ENCODE data around the gene NLRP11. TPM values are rescaled to one million over a fixed set of nuclear protein-coding genes. Genes with fewer than 3 reads are reported as not detected.
"Not testable (repeated sequence)": the region's sequence is repeated elsewhere in the genome, so short reads cannot be mapped to it uniquely, and the experiment has no call there.

NLRP11 gene
- total and polyA plus RNA-seq, 5 donors = not detected

DNA sequence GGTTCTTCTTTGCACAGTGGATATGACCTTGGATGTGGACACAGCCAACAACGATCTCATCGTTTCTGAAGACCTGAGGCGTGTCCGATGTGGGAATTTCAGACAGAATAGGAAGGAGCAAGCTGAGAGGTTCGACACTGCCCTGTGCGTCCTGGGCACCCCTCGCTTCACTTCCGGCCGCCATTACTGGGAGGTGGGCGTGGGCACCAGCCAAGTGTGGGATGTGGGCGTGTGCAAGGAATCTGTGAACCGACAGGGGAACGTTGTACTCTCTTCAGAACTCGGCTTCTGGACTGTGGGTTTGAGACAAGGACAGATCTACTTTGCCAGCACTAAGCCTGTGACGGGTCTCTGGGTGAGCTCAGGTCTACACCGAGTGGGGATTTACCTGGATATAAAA lies 53.5 kb downstream of the NLRP11 start:
- Histone ChIP-seq H3K27me3 (ENCODE audit: control insufficient read depth, insufficient read depth) (no peaks in the 10 kb centered on the region), H3K4me1 (ENCODE audit: control insufficient read depth, insufficient read depth, low read length) (no peaks in the 10 kb centered on the region), H3K9me3 (ENCODE audit: control insufficient read depth, low read length) (no peaks in the 10 kb centered on the region), H3K27ac (ENCODE audit: low read length) (no peak overlapping the region), H3K4me3 (ENCODE audit: low read length) (no peak overlapping the region)
- ATAC-seq (no peak), DNase-seq (no peak)
- intact Hi-C loops (cut with DNase I) = no loop called here
- 83% methylated on average over 16 of the region's 16 CpGs for WGBS

DNA sequence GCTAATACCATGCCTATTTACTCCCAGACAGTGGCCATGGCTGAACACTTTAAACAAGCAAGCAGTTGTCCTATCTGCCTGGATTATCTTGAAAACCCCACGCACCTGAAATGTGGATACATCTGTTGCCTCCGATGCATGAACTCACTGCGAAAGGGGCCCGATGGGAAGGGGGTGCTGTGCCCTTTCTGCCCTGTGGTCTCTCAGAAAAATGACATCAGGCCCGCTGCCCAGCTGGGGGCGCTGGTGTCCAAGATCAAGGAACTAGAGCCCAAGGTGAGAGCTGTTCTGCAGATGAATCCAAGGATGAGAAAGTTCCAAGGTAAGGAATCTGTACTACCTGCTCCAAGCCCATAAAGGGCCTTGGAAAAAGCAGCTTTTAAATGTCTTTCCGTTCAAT lies 54.3 kb downstream of the NLRP11 start:
- DNase-seq = no peak
- 27% methylated on average over 7 of the region's 7 CpGs for WGBS
- intact Hi-C loops (cut with DNase I) = no loop called here
- no peak overlapping the region for H3K4me3 ChIP-seq (ENCODE audit: low read length)
- H3K9me3 ChIP-seq (ENCODE audit: control insufficient read depth, low read length) = no peaks in the 10 kb centered on the region
- H3K27ac ChIP-seq (ENCODE audit: low read length) = no peak overlapping the region
- H3K4me1 ChIP-seq (ENCODE audit: control insufficient read depth, insufficient read depth, low read length) = no peaks in the 10 kb centered on the region
- no peak for ATAC-seq
- no peaks in the 10 kb centered on the region for H3K27me3 ChIP-seq (ENCODE audit: control insufficient read depth, insufficient read depth)

GRCh38 chr19:55769632-55770031 lies 62.2 kb downstream of the NLRP11 start:
- H3K9me3 ChIP-seq (ENCODE audit: control insufficient read depth, low read length); DNase-seq; intact Hi-C loops (cut with DNase I); H3K4me1 ChIP-seq (ENCODE audit: control insufficient read depth, insufficient read depth, low read length); ATAC-seq; H3K27ac ChIP-seq (ENCODE audit: low read length); H3K4me3 ChIP-seq (ENCODE audit: low read length); H3K27me3 ChIP-seq (ENCODE audit: control insufficient read depth, insufficient read depth): not testable (repeated sequence)
- WGBS = 21% methylated on average over 2 of the region's 3 CpGs

DNA sequence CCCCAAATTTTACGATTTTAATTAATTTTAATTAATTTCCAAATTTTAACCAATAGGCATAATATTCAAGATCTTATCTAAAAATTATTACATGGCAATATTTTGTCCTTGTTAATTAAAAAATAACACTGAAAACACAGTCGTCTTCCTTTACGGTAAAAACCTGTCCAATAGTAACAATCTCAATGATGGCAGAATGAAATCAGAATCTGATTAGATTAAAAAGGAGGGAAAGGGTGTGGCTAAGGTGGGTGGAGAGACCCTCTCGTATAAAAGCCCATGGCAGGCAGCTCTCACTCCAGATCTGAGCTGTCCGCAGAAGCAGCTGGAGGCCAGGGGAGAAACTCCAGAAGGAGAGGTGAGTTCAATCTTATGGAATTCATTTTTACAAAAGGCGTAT lies 63.0 kb downstream of the NLRP11 start, which contains the start of gene RFPL4AL1:
TSS of gene RFPL4AL1 (plus strand) at position 301 of the 400 bp plus-strand sequence. CDS start 2,687 bp downstream, outside the sequence.
- H3K27ac ChIP-seq (ENCODE audit: low read length); H3K4me1 ChIP-seq (ENCODE audit: control insufficient read depth, insufficient read depth, low read length); H3K4me3 ChIP-seq (ENCODE audit: low read length); H3K9me3 ChIP-seq (ENCODE audit: control insufficient read depth, low read length); ATAC-seq; H3K27me3 ChIP-seq (ENCODE audit: control insufficient read depth, insufficient read depth); DNase-seq; intact Hi-C loops (cut with DNase I): not testable (repeated sequence)
- 79% methylated on average over 5 of the region's 6 CpGs for WGBS

DNA sequence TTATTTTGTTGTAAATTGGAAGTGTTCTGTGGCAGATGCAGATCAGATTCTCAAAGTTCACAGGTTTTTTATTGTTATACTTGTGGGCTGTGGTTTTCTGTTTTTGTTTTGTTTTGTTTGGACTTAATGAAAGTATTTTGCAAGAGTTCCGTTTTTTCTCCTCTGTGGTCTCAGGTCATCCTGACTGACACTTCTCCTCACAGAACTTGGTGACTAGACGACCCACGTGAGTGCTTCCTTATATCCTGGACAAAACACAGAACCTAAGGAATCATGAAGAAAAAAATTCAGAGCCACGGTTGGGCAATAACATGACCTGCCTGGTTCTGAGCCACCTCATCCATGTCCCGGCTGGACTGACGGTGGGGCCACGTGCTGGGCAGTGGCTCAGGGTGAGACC lies 65.3 kb downstream of the NLRP11 start:
- 60% methylated on average over 6 of the region's 7 CpGs for whole genome bisulfite sequencing
- Histone ChIP-seq H3K4me3 (ENCODE audit: low read length) (no peak overlapping the region), H3K9me3 (ENCODE audit: control insufficient read depth, low read length) (no peaks in the 10 kb centered on the region), H3K27ac (ENCODE audit: low read length) (no peak overlapping the region), H3K4me1 (ENCODE audit: control insufficient read depth, insufficient read depth, low read length) (no peaks in the 10 kb centered on the region), H3K27me3 (ENCODE audit: control insufficient read depth, insufficient read depth) (no peaks in the 10 kb centered on the region)
- ATAC-seq (no peak), DNase-seq (peak in 1 of 3 donors; percentile 50)
- intact Hi-C loops (cut with DNase I) = no loop called here

GRCh38 chr19:55758797-55759196 lies 73.0 kb downstream of the NLRP11 start, which contains the start of gene RFPL4A:
Gene RFPL4A, plus strand, starts transcription at chr19:55759097. Its CDS starts 2,704 bp downstream, at chr19:55761801.
- H3K27me3 ChIP-seq (ENCODE audit: control insufficient read depth, insufficient read depth); DNase-seq; H3K9me3 ChIP-seq (ENCODE audit: control insufficient read depth, low read length); ATAC-seq; H3K4me3 ChIP-seq (ENCODE audit: low read length); H3K27ac ChIP-seq (ENCODE audit: low read length); H3K4me1 ChIP-seq (ENCODE audit: control insufficient read depth, insufficient read depth, low read length); intact Hi-C loops (cut with DNase I): not testable (repeated sequence)
- 86% methylated on average over 2 of the region's 3 CpGs for WGBS

DNA sequence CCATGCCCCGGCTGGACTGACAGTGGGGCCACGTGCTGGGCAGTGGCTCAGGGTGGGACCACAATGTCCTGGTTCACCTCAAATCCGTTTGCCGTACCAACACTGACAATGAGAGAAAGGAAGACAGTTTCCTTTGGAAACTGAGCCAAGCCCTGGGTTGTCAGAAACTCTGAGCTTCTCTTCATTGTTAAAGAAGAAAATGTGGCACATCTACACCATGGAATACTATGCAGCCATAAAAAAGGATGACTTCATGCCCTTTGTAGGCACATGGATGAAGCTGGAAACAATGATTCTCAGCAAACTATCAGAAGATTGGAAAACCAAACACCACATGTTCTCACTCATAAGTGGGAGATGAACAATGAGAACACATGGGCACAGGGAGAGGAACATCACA lies 75.0 kb downstream of the NLRP11 start:
- intact Hi-C loops (cut with DNase I); H3K4me1 ChIP-seq (ENCODE audit: control insufficient read depth, insufficient read depth, low read length); H3K27me3 ChIP-seq (ENCODE audit: control insufficient read depth, insufficient read depth); ATAC-seq; DNase-seq; H3K9me3 ChIP-seq (ENCODE audit: control insufficient read depth, low read length); H3K4me3 ChIP-seq (ENCODE audit: low read length); H3K27ac ChIP-seq (ENCODE audit: low read length): not testable (repeated sequence)
- whole genome bisulfite sequencing = 74% methylated on average over 4 of the region's 4 CpGs

DNA sequence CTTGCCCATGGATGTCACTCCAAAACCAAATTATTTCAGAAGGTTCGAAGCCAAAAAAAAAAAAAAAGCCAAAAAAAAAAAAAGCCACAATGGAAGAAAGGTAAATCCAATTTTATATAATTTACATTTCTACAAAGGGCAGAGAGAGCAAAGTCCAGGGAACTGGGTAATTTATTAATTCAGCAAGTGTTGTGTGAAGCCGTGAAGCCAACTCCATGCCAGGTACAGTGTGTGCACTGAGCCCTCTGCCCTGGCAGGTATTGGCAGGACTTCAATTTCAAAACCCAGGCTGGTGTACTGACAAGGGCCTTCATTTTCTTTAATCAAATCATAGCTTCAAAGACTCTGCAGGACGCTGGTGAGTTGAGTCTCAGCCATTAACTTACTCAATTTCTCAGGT lies 78.4 kb downstream of the NLRP11 start:
- Histone ChIP-seq H3K27ac (ENCODE audit: low read length) (no peak overlapping the region), H3K4me1 (ENCODE audit: control insufficient read depth, insufficient read depth, low read length) (no peaks in the 10 kb centered on the region), H3K9me3 (ENCODE audit: control insufficient read depth, low read length) (no peaks in the 10 kb centered on the region), H3K4me3 (ENCODE audit: low read length) (no peak overlapping the region), H3K27me3 (ENCODE audit: control insufficient read depth, insufficient read depth) (no peaks in the 10 kb centered on the region)
- DNase-seq (no peak), ATAC-seq (no peak)
- whole genome bisulfite sequencing = 71% methylated on average over 3 of the region's 3 CpGs
- intact Hi-C loops (cut with DNase I) = no loop called here

DNA sequence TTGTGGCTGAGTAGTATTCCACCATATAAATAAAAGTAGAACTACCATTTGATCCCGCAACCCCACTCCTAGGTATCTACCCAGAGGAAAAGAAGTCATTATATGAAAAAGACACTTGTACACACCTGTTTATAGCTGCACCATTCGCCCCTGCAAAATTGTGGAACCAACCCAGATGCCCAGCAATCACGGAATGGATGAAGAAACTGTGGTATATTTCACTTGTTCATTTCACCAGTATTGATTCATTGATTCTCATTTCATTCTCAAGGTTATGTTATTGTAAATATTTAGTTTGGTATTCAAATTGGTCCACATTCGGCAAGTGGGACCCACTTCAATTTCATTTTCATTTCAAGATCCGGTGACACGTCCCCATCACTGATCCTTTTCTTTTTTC lies 81.1 kb downstream of the NLRP11 start:
- Histone ChIP-seq H3K4me1 (ENCODE audit: control insufficient read depth, insufficient read depth, low read length) (no peaks in the 10 kb centered on the region), H3K27ac (ENCODE audit: low read length) (no peak overlapping the region), H3K9me3 (ENCODE audit: control insufficient read depth, low read length) (no peaks in the 10 kb centered on the region), H3K4me3 (ENCODE audit: low read length) (no peak overlapping the region), H3K27me3 (ENCODE audit: control insufficient read depth, insufficient read depth) (no peaks in the 10 kb centered on the region)
- intact Hi-C loops (cut with DNase I) = no loop called here
- WGBS = 87% methylated on average over 6 of the region's 6 CpGs
- no peak for ATAC-seq
- DNase-seq = no peak

DNA sequence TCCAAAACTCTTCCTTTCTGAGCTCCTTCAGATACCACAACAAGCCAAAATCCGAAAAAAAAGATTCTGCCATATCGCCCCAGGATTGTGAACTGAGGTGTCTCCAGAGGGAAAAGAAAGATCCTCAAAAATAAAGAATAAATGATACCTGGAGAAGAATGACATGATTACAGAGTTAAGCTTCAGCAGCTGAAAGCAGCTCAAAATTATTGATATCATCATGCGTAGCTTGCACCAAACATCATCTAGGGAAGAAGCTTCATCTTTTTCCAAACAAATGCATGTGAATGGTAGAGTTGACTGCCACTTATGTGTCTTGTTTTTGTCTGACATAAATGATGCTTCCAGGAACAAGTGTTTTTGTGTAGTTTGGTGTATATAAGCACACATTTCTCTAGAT lies 93.5 kb downstream of the NLRP11 start, which contains the start of gene NLRP9:
TSS of gene NLRP9 (minus strand) at position 101 of the 400 bp plus-strand sequence. CDS start at position 73, 28 bp downstream.
- H3K9me3 ChIP-seq (ENCODE audit: control insufficient read depth, low read length) = no peaks in the 10 kb centered on the region
- WGBS = 84% methylated on average over 3 of the region's 3 CpGs
- DNase-seq (no peak), ATAC-seq (no peak)
- H3K27me3 ChIP-seq (ENCODE audit: control insufficient read depth, insufficient read depth) = no peaks in the 10 kb centered on the region
- H3K4me3 ChIP-seq (ENCODE audit: low read length) = no peak within 1 kb of the TSS
- H3K27ac ChIP-seq (ENCODE audit: low read length) = no peak within 1 kb of the TSS
- H3K4me1 ChIP-seq (ENCODE audit: control insufficient read depth, insufficient read depth, low read length) = no peaks in the 10 kb centered on the region
- intact Hi-C loops (cut with DNase I) = no loop called here
